Measurements from ENCODE around the gene ARL6IP5.

The ARL6IP5 gene

DNA sequence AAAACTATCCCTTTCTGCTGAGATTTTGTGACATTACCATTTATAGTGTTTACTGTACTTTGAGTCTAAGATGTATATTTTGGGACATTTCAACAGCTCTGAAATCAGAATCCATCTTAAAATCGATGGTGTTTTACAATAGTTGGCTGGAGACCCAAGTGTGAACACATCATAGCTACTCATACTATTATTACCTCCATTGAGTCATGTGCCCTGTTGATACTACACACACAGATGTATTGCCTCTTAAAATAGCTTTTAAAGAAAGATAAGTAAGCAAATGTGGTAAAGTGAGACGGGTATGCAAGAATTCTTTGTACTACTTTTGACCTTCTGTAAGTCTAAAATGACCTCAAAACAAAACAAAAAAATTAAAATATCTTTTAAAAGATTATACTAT, 31.0 kb downstream of the ARL6IP5 start:
- no peaks in the 10 kb centered on the region for H3K4me1 Mint-ChIP-seq (ENCODE audit: low read depth)
- H3K4me3 Mint-ChIP-seq, result no peak overlapping the region
- H3K27ac Mint-ChIP-seq, result no peak overlapping the region
- intact Hi-C loops (cut with micrococcal nuclease), result no loop called here
- no peaks in the 10 kb centered on the region for H3K36me3 Mint-ChIP-seq (ENCODE audit: low read depth)
- no peaks in the 10 kb centered on the region for H3K9me3 Mint-ChIP-seq
- H3K27me3 Mint-ChIP-seq, result no peaks in the 10 kb centered on the region

DNA sequence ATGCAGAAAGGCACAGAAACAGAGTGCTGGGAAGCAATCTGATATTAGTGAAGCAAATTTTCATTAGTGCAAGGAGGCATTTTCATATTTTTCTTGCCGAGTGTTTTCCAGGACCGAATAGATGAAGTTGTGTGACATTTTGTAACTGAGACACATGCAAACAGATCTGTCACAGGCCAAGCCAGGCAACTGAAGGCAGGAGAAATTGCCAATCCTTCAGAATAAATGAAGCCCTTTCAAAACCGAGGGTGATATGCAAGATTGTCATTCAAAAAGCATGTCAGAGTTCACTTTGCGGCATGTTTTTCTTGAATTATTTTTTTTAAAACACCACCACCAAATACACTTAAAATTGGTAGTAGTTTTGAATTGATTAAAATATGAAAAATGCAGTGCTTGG, 31.4 kb downstream of the ARL6IP5 start:
- no peaks in the 10 kb centered on the region for H3K4me1 Mint-ChIP-seq (ENCODE audit: low read depth)
- intact Hi-C loops (cut with micrococcal nuclease), result no loop called here
- H3K9me3 Mint-ChIP-seq, result no peaks in the 10 kb centered on the region
- no peaks in the 10 kb centered on the region for H3K36me3 Mint-ChIP-seq (ENCODE audit: low read depth)
- H3K4me3 Mint-ChIP-seq, result no peak overlapping the region
- no peaks in the 10 kb centered on the region for H3K27me3 Mint-ChIP-seq
- no peak overlapping the region for H3K27ac Mint-ChIP-seq

DNA sequence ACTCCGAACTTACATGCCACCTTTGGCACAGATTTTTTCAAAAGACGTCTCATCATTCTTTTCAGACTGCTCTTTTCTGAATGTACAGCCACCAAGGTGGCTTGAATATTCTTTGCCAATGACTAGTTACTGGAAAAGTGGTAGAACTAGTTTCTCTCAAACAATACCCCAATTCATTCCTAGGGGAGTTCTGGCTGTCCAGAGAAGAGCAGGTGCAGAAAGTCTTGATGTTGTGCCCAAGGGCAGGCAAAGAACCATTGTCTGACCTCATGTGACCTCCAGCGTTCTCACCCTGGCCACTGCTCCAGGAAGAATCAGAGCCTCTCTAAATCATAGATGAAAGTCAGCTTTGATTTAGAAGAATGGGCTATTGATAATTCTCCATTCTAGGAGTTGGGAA, 32.2 kb downstream of the ARL6IP5 start:
- Mint-ChIP-seq H3K36me3 (ENCODE audit: low read depth) (no peaks in the 10 kb centered on the region), H3K27me3 (no peaks in the 10 kb centered on the region), H3K27ac (no peak overlapping the region), H3K9me3 (no peaks in the 10 kb centered on the region), H3K4me1 (ENCODE audit: low read depth) (no peaks in the 10 kb centered on the region), H3K4me3 (no peak overlapping the region)
- intact Hi-C loops (cut with micrococcal nuclease), result no loop called here

DNA sequence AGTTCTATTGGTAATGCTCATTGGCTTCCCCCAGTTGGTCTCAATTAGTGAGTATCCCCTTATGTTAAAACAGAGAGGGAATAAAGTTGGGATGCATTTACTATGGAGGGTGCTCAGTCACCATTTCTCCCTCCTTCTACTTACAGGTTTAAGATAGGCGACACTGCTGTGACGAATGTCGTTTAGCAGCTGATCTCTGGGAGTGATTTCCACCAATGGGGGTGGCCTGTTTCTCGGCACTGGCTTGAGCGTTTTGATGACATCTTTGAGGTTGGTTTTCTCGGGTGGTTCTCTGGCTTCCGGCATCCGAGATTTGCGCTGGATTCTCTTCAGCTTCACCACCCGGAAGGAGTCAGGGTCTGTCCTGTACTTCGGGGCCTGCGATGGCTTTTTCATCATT, 33.8 kb downstream of the ARL6IP5 start:
- Mint-ChIP-seq H3K9me3 (no peaks in the 10 kb centered on the region), H3K27ac (no peak overlapping the region), H3K36me3 (ENCODE audit: low read depth) (no peaks in the 10 kb centered on the region), H3K27me3 (no peaks in the 10 kb centered on the region), H3K4me1 (ENCODE audit: low read depth) (no peaks in the 10 kb centered on the region), H3K4me3 (no peak overlapping the region)
- intact Hi-C loops (cut with micrococcal nuclease), result no loop called here

DNA sequence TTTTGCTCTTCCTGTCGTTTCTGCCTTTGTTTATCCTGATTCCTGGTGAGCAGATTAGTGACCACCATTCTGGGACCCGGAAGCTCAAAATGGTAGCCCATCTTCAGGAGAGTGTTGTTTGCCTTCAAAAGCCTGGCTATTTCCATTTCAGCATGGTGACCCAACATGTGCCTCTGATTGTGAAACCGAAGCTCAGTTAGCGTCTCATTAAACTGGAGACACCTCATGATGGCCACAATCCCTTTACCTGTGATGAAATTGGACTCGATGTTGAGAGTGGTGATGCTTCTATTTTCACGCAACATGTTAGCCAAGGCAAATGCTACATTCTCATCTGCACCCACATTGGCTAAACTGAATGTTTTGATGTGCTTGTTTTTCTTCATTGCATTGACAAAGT, 34.4 kb downstream of the ARL6IP5 start:
- no peaks in the 10 kb centered on the region for H3K4me1 Mint-ChIP-seq (ENCODE audit: low read depth)
- no peaks in the 10 kb centered on the region for H3K36me3 Mint-ChIP-seq (ENCODE audit: low read depth)
- intact Hi-C loops (cut with micrococcal nuclease), result no loop called here
- H3K27ac Mint-ChIP-seq, result no peak overlapping the region
- no peaks in the 10 kb centered on the region for H3K27me3 Mint-ChIP-seq
- no peaks in the 10 kb centered on the region for H3K9me3 Mint-ChIP-seq
- H3K4me3 Mint-ChIP-seq, result no peak overlapping the region

DNA sequence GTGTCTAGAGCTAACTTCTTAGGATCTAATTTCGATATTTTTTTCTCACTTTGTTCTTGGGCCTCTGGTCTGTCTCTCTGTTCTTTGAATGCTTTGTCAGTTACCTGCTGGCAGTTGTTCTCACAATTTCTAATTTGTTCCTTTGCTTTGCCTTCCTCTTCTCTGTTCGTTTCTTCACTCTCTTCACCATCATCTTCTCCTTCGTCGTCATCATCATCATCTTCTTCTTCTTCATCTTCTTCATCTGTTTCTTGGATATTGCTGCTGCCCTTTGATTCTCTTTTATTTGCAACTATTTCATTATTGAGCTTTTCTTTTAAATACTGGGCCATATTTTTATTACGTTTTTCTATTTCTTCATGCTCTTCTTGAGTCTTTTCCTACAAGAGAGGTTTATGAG, 34.9 kb downstream of the ARL6IP5 start:
- intact Hi-C loops (cut with micrococcal nuclease), result loop anchor here (2.0 kb wide), 1 partner anchor 551 kb away; no protein-coding TSS in a partner anchor
- no peaks in the 10 kb centered on the region for H3K27me3 Mint-ChIP-seq
- H3K36me3 Mint-ChIP-seq (ENCODE audit: low read depth), result no peaks in the 10 kb centered on the region
- H3K4me1 Mint-ChIP-seq (ENCODE audit: low read depth), result no peaks in the 10 kb centered on the region
- no peak overlapping the region for H3K27ac Mint-ChIP-seq
- no peaks in the 10 kb centered on the region for H3K9me3 Mint-ChIP-seq
- no peak overlapping the region for H3K4me3 Mint-ChIP-seq

DNA sequence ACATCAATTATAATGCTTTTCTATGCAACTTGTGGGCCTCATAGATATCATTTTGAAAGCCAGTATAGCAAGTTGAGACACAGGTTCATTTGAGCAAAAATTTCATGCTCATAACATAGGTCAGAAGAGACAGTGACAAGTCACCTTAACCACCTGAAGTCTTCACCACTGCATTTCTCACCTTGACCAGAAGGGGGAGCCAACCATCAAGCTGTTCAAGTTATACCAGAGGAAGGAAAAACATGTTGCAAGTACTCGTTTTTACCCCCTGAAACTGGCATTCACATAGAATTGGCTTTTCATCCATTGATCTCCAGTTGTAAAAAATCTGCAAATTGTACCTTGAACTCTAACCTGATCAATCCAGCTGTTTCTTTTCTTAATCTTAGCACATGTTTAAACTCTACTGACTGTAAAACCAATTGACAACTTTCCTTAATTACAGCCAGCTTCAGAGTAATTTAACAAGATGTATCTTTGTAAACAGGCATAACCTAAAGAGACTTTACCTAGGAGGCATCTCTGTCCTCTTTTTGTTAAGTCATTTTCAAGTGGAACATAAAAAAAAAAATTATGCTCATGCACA, 36.2 kb downstream of the ARL6IP5 start:
- Mint-ChIP-seq H3K4me3 (no peak overlapping the region), H3K36me3 (ENCODE audit: low read depth) (no peaks in the 10 kb centered on the region), H3K4me1 (ENCODE audit: low read depth) (no peaks in the 10 kb centered on the region), H3K27me3 (no peaks in the 10 kb centered on the region), H3K27ac (no peak overlapping the region), H3K9me3 (no peaks in the 10 kb centered on the region)
- intact Hi-C loops (cut with micrococcal nuclease), result loop anchor here (2.0 kb wide), 1 partner anchor 550 kb away; no protein-coding TSS in a partner anchor

DNA sequence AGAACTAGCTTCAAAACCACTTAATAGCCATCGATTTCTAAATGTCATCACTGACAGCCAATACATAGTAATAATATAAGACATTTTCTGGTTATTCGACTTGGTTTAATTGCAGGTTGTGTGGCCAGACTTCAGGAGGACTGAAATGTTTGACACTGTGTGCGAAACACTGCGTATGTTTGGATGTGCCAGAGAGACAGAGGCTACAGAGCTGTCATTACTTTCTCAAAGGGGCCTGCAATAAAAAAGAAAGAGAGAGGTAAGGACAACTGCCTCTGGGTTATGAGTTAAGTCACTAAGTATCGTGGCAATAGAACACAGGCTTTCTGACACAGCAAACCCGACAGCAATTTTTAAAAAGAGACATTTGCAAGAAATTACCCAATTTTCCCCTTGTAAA, 36.8 kb downstream of the ARL6IP5 start:
- intact Hi-C loops (cut with micrococcal nuclease), result loop anchor here (2.0 kb wide), 1 partner anchor 549 kb away; no protein-coding TSS in a partner anchor
- H3K36me3 Mint-ChIP-seq (ENCODE audit: low read depth), result no peaks in the 10 kb centered on the region
- H3K9me3 Mint-ChIP-seq, result no peaks in the 10 kb centered on the region
- no peaks in the 10 kb centered on the region for H3K27me3 Mint-ChIP-seq
- no peak overlapping the region for H3K4me3 Mint-ChIP-seq
- H3K4me1 Mint-ChIP-seq (ENCODE audit: low read depth), result no peaks in the 10 kb centered on the region
- H3K27ac Mint-ChIP-seq, result no peak overlapping the region

DNA sequence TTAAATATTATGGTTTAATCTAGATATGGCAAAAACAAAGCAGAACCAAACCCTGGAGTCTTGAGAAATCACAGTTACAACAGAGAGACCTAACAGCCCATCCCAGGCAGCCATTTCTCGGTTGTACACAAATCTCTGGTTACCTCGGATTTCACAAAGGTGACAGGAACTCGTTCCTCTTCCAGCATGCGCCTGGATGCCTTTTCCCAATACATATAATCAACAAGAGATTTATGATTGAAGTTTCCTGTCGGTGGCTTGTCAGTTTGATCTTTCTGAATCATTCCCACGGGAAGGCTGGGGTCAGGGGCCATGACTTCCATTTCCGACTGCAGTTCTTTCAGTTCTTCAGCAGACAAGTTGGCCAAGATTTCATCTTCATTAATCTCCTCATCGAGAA, 37.2 kb downstream of the ARL6IP5 start:
- H3K4me3 Mint-ChIP-seq, result no peak overlapping the region

DNA sequence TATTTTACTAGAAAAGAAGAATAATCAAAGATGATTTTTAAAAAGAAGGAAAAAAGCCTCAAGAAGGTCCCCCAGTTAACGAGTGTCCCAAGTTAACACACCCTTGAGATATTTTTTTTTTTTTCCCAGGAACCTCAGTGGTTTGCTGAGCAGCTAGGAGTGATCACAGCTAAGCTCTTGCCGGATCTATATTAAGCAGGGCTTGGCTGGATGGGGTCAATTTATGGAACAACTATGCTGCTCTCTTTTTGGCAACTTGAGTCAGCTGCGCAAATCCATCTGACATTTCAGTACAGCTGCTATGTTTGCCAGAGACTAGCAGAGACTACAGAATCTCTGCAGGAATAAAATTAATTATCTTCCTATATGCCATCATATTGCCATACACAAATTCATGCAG, 37.7 kb downstream of the ARL6IP5 start, which contains the start of gene LMOD3:
TSS of gene LMOD3 (minus strand) at position 193 of the 400 bp plus-strand sequence. CDS start 209 bp downstream, outside the sequence.
- Mint-ChIP-seq H3K27me3 (no peaks in the 10 kb centered on the region), H3K36me3 (ENCODE audit: low read depth) (no peaks in the 10 kb centered on the region), H3K4me3 (no peak within 1 kb of the TSS), H3K9me3 (no peaks in the 10 kb centered on the region), H3K4me1 (ENCODE audit: low read depth) (no peaks in the 10 kb centered on the region), H3K27ac (no peak within 1 kb of the TSS)
- intact Hi-C loops (cut with micrococcal nuclease), result no loop called here

More for the DNA sequence above, 37.2 kb downstream of the ARL6IP5 start:
- Mint-ChIP-seq H3K27ac (no peak overlapping the region), H3K4me1 (ENCODE audit: low read depth) (no peaks in the 10 kb centered on the region), H3K36me3 (ENCODE audit: low read depth) (no peaks in the 10 kb centered on the region), H3K9me3 (no peaks in the 10 kb centered on the region), H3K27me3 (no peaks in the 10 kb centered on the region)
- intact Hi-C loops (cut with micrococcal nuclease), result loop anchor here (2.0 kb wide), 1 partner anchor 549 kb away; no protein-coding TSS in a partner anchor

DNA sequence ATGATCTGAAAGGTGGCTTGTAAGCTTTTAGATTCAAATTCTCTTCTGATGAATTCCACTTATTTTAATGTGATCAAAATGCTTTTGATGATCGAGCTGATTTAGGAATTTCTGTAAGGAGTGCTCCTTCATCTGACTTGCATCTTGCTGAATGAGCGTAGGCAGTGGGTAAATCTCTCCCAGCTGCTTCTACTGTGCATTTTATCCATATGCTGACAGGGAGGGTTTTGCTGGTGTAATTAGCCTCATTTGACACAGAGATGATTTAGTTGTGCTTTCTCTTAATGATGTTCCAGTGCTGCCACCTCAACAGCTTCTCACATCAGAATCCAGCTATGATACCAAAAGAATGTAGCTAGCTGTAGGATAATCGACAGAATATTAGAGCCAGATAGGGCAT, 41.5 kb downstream of the ARL6IP5 start:
- H3K27ac Mint-ChIP-seq, result no peak overlapping the region
- H3K4me3 Mint-ChIP-seq, result no peak overlapping the region
- H3K27me3 Mint-ChIP-seq, result no peaks in the 10 kb centered on the region
- intact Hi-C loops (cut with micrococcal nuclease), result no loop called here
- H3K9me3 Mint-ChIP-seq, result no peaks in the 10 kb centered on the region
- no peaks in the 10 kb centered on the region for H3K4me1 Mint-ChIP-seq (ENCODE audit: low read depth)
- no peaks in the 10 kb centered on the region for H3K36me3 Mint-ChIP-seq (ENCODE audit: low read depth)

DNA sequence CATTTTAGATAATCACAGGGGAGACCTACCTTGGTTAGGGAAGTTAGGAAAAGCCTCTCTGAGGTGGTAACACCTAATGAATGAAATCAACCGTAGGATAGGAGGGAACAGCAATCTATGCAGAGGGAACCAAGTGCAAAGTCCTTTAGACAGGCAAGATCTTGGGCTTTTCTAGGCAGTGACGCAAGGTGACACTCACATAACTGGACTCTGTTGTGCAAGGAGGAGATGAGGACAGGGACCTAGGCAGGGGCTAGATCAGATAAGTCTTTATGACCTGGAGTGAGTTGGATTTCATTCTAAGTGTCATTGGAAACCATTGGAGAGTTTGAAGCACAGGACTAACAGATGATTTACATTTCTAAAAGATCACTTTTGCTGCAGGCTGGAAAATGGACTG, 42.3 kb downstream of the ARL6IP5 start:
- Mint-ChIP-seq H3K4me1 (ENCODE audit: low read depth) (no peaks in the 10 kb centered on the region), H3K36me3 (ENCODE audit: low read depth) (no peaks in the 10 kb centered on the region), H3K27me3 (no peaks in the 10 kb centered on the region), H3K27ac (no peak overlapping the region), H3K9me3 (no peaks in the 10 kb centered on the region), H3K4me3 (no peak overlapping the region)
- intact Hi-C loops (cut with micrococcal nuclease), result no loop called here

DNA sequence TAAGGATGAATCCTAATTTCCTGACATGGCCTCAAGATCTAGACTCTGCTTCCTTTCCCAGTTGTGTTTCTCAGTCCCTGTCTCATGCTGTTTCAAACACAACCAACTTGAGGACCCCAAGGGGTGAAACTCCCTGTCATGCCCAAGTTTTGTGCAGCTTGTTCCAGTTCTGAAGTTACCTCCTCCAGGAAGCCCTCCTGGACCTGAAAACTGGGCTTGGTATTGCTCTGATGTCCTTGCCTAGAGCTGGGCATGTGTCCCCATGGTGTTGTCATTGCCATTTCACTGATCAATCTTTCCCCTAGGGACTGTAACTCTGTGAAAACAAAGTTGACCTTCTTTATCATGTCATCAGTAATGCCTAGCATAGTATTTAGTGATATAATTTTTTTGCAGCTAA, 43.8 kb downstream of the ARL6IP5 start:
- Mint-ChIP-seq H3K9me3 (peaks cover 7% of the 10 kb centered on the region), H3K4me1 (ENCODE audit: low read depth) (no peaks in the 10 kb centered on the region), H3K36me3 (ENCODE audit: low read depth) (no peaks in the 10 kb centered on the region), H3K4me3 (no peak overlapping the region), H3K27me3 (no peaks in the 10 kb centered on the region), H3K27ac (no peak overlapping the region)
- intact Hi-C loops (cut with micrococcal nuclease), result no loop called here

DNA sequence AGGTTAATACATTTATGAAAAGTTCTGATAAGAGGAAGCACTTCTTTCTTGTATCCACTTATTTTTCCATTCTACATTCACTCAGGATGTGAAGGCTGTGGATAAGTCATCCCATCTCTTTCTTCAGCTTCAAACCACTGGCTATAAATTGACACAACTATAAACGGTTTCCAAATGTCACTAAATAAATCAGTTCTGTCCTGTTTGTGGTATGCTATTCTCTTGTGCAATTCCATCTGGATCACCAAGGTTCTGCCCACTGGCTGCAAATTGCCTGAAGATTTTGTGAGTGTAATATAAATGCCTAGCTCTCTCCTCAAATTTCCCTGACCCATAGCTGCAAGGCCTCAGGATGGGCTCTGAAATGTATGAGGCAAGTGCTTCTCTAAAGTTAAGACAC, 44.8 kb downstream of the ARL6IP5 start:
- Mint-ChIP-seq H3K9me3 (peaks cover 7% of the 10 kb centered on the region), H3K36me3 (ENCODE audit: low read depth) (no peaks in the 10 kb centered on the region), H3K27ac (no peak overlapping the region), H3K4me1 (ENCODE audit: low read depth) (no peaks in the 10 kb centered on the region), H3K4me3 (no peak overlapping the region), H3K27me3 (no peaks in the 10 kb centered on the region)
- intact Hi-C loops (cut with micrococcal nuclease), result no loop called here

DNA sequence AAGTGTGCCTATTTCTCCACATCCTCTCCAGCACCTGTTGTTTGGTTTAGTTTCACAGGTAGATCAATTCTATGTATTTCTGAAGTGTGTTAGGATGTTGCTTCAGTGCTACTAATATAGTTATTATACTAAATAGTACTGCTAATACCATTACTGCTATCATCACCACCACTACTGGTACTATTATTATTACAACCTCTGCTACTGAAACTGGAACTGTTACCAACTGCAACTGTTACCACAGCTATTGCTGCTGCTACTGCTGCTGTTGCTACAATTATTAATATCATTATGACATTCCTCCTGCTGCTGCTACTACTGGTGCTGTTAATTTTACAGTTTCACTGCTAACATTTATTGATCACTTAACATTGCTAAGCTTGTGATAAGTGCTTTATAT, 46.0 kb downstream of the ARL6IP5 start:
- Mint-ChIP-seq H3K27me3 (no peaks in the 10 kb centered on the region), H3K4me3 (no peak overlapping the region), H3K4me1 (ENCODE audit: low read depth) (no peaks in the 10 kb centered on the region), H3K27ac (no peak overlapping the region), H3K9me3 (peaks cover 7% of the 10 kb centered on the region), H3K36me3 (ENCODE audit: low read depth) (no peaks in the 10 kb centered on the region)
- intact Hi-C loops (cut with micrococcal nuclease), result no loop called here

All from dendritic cell treated with granulocyte-macrophage colony-stimulating factor and Interleukin-4, amounts not matched to agents 40 ng/mL and 50 ng/mL, for 4 days (primary cell).